Mesodermal cell (in vitro differentiated cells): ENCODE results near the gene OMA1.

Experiments used
- H3K27ac ChIP-seq: 2 replicates; pipeline ENCODE4 v1.7.0; 2013; ENCODE audit warnings: mild to moderate bottlenecking, low read depth, low read length, moderate library complexity; ENCODE audit not compliant: severe bottlenecking
- H3K36me3 ChIP-seq: 2 replicates; pipeline ENCODE4 v1.7.1; 2013; ENCODE audit warnings: mild to moderate bottlenecking, low read length, moderate library complexity; ENCODE audit not compliant: control insufficient read depth, insufficient read depth
- H3K4me1 ChIP-seq: one replicate; pipeline ENCODE4 v1.7.1; 2013; ENCODE audit warnings: mild to moderate bottlenecking, low read length; ENCODE audit not compliant: insufficient read depth, control insufficient read depth, poor library complexity, severe bottlenecking
- H3K4me3 ChIP-seq: 2 replicates; pipeline ENCODE4 v1.7.0; 2013; ENCODE audit warnings: low read length, control low read depth, mild to moderate bottlenecking; ENCODE audit not compliant: insufficient read depth, poor library complexity, severe bottlenecking; ENCODE audit errors: extremely low read depth
- H3K9me3 ChIP-seq: 2 replicates; pipeline ENCODE4 v1.7.1; 2013; ENCODE audit warnings: mild to moderate bottlenecking, low read length, moderate library complexity; ENCODE audit not compliant: control insufficient read depth
- WGBS, 2 experiments: methylation state at CpG; one replicate each; pipeline ENCODE4 v1.1.5; 2013; ENCODE audit warnings: missing lambda C conversion rate in 2 of 2; ENCODE audit not compliant: insufficient coverage in 2 of 2; 5-methylcytosine and 5-hydroxymethylcytosine counted together

The OMA1 gene

GRCh38 chr1:58431901-58432620, 114.5 kb downstream of the OMA1 start:
- H3K27ac ChIP-seq = no peak overlapping the region
- H3K9me3 ChIP-seq = no peaks in the 10 kb centered on the region
- H3K4me1 ChIP-seq = peaks cover 27% of the 10 kb centered on the region
- no peaks in the 10 kb centered on the region for H3K36me3 ChIP-seq
- WGBS, 2 experiments = 92 to 94% methylated on average over 4 to 5 of the region's 6 CpGs
- H3K4me3 ChIP-seq = no peak overlapping the region
